ENCODE data around the gene SYNRG.
"Not testable (repeated sequence)": the region's sequence is repeated elsewhere in the genome, so short reads cannot be mapped to it uniquely, and the experiment has no call there.

The SYNRG gene

DNA sequence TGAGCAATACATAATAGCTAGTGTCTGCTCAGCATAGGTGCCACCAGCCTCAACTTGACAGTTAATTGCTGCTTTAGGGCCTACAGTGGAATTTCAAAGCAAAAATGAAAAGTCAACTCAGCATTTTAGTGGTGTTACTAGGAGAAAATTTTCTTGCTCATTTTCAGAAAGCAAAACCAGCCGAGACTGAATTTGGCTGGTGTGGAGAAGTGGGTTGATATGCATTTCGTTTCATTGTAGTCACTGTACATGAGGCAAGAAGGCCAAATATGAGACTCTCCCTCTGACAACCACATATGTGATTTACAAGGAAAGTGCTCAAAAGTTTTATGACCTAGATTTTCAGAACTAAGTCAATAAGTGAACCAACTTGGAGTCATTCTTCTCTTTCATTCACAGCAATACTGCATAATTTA, 65.6 kb downstream of the SYNRG start:
- DNase-seq (ENCODE audit: low spot score): no peak

- peak; percentile 40 for DNase-seq (ENCODE audit: low spot score)
Observed at GRCh38 chr17:37541880-37542660, 67.1 kb downstream of the SYNRG start.

GRCh38 chr17:37538981-37539659, 70.1 kb downstream of the SYNRG start:
- no peak for DNase-seq (ENCODE audit: low spot score)

DNA sequence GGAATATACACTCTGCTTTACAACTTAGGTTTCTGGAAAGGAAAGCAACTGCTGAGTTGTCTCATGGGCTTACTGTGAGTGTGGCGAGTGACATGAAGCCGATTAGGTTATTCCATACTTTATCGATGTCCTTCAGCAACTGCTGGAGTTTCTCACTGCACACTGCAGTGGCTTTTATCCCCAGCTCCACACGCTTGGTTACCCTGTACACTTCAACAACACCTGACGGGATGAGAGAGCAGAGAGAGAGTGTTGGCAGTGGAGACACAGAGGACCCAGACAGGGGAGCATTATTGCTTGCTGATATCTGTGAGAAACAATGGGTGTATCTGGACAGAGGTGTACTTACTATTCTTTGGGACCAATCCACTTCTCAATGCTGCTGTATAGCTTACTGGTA, 73.3 kb downstream of the SYNRG start:
- no peak for DNase-seq (ENCODE audit: low spot score)

DNA sequence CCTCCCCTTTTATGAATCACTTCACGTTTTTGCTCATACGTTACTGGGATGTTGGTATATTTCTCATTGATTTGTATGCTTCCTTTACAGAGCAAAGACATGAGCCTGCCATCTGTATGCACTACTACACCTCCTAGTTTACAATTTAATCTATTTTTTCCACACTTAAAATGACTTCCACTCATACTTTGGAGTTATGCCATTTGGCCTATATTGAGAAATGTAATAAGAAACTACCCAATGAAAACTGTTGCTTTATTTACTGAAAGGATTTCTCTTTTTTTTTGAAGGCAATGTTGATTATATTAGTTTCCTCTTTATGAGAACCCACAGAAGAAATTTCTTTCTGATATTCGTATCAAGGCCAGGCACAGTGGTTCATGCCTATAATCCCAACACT, 76.5 kb downstream of the SYNRG start:
- DNase-seq (ENCODE audit: low spot score): no peak

GRCh38 chr17:37530420-37530819, 78.8 kb downstream of the SYNRG start:
- DNase-seq (ENCODE audit: low spot score): no peak

- DNase-seq (ENCODE audit: low spot score): peak; percentile 69
Observed at GRCh38 chr17:37527249-37527851, 81.9 kb downstream of the SYNRG start.

- no peak for DNase-seq (ENCODE audit: low spot score)
Observed at GRCh38 chr17:37523715-37524219, 85.5 kb downstream of the SYNRG start.

DNA sequence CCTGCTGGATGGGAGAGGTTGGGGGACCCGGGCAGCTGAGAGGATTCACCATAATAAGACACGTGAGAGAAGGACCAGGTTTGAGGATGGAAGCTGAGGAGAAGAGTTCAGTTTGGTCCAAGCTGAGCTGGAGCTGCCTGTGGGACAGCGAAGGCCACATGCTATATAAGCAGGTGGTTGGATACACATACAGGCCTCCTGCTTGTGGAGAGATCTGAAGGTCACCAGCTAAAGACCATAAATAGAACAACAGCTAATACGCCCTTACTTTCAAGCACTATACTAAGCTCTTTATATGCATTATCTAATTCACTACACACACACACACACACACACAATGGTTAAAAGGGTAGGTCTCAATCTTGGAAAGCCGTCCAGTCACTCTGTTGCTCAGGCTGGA, 87.4 kb downstream of the SYNRG start:
- no peak for DNase-seq (ENCODE audit: low spot score)

GRCh38 chr17:37520174-37520573, 89.0 kb downstream of the SYNRG start:
- DNase-seq (ENCODE audit: low spot score): no peak

DNA sequence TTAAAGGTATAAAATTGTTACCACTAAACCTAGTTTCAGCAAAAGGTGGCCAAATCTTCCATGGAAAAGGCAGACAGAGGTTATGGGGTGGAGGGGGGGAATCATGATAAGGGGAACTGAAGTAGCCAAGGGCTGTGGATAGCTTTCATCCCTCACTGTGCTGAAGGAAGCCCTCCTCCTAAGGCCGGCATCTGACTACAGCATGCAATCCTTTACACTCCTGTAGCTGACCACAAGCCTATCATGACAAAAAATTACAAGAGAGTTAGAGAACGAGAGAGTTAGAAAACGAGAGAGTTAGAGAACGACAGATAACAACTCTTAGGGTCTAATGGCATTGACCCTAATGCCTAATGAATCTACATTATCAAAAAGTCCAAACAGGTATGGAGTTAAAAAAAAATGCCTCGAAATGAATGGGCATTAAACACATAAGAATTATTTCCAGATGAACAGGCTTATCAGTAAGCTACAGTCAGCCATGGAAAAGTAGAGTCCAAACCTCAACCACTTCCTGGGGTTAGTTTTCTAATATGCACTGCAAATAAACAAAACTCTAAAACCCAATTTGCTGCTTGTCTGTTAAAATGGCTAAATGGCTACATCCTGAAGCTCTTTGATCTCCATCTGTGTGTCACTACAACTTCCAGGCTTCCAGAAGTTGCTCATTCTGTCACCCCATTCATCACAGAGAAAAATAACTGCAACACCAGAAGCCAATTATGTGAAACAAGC, 89.8 kb downstream of the SYNRG start:
- no peak for DNase-seq (ENCODE audit: low spot score)

GRCh38 chr17:37518826-37519225, 90.4 kb downstream of the SYNRG start:
- no peak for DNase-seq (ENCODE audit: low spot score)

- no peak for DNase-seq (ENCODE audit: low spot score)
Observed at GRCh38 chr17:37517881-37518280, 91.3 kb downstream of the SYNRG start.

DNA sequence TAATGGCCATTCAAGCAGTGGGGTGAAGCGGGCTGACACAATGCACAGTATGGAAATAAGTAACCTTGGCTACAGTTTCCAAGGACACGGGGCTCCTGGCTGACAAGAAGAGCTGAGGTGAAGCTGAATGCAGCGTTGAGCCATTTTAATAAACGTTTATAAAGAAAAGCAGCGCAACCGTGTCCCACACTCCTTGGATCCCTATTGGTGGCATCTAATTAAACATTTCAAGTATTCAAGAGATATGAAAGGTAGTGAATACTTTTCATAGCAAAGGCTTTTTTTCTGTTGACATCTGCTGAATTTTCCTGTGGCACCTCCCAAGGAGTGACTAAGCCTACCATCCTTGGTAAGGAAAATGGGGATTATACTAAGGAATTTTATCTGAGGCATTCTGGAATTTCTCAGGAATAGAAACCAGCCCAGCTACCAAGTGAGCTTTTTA, 93.1 kb downstream of the SYNRG start:
- no peak for DNase-seq (ENCODE audit: low spot score)

GRCh38 chr17:37513711-37514110, 95.5 kb downstream of the SYNRG start:
- DNase-seq (ENCODE audit: low spot score): no peak

GRCh38 chr17:37512442-37513068, 96.7 kb downstream of the SYNRG start:
- no peak for DNase-seq (ENCODE audit: low spot score)

- not testable (repeated sequence) for DNase-seq (ENCODE audit: low spot score)
Observed at GRCh38 chr17:37511642-37512041, 97.6 kb downstream of the SYNRG start.

DNA sequence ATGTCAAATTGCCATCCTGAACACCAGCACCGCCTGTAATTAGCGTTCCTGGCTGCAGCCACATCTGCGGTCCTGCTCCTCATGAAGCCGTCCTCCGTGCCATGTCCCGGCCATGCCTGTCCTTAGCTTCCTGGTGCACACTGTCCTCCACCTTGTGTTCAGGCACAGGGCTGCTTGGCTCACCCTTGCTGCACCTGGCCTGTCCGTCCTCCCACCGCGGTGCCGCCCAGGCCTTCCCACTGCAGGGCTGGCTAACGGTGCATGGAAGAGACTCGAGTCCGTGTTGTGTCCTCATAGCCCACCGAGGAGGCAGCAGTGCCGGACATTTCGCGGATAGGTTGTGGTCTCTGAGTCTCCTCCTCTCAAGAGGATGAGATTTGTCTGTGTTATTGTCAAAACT, 99.2 kb downstream of the SYNRG start:
- DNase-seq (ENCODE audit: low spot score): no peak

DNA sequence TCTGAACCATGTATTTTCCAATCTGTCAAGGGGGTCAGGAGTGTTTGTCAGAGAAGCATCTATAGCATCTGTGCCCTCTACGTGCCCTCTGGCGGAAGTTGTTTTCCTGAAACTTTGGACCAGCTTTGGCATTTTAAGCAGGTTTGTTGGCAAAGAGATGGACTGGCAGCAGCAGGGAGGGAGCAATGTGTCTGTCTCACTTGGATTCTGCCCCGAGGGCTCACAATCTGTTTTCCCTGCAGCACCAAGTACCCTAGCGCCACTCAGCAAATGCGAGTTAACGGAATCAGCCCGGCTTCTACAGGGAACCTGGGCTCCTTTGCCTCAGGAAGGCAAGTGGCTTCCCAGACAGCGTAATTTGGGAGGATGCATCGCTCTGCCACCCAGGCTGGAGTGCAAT, 102.1 kb downstream of the SYNRG start:
- DNase-seq (ENCODE audit: low spot score): no peak

GRCh38 chr17:37506678-37507077, 102.5 kb downstream of the SYNRG start:
- peak; percentile 60 for DNase-seq (ENCODE audit: low spot score)

DNA sequence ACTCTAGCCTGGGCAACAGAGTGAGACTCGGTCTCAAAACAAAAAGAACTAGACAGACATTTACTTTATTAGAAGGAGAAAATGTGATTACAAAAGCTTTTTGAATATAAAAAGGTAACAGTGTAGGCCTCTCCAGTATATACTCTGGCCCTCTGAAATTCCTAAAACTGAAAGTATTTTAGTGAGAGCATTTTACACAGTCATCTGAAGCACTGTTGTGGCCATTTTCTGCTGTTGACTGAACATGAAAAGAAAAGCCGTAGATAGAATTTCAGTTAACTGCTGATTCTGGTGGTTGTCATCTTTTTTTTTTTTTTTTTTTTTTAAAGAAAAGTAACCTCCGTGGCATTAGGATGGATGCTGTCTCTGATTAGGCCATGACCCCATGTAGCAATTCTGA, 103.9 kb downstream of the SYNRG start:
- DNase-seq (ENCODE audit: low spot score): no peak

DNA sequence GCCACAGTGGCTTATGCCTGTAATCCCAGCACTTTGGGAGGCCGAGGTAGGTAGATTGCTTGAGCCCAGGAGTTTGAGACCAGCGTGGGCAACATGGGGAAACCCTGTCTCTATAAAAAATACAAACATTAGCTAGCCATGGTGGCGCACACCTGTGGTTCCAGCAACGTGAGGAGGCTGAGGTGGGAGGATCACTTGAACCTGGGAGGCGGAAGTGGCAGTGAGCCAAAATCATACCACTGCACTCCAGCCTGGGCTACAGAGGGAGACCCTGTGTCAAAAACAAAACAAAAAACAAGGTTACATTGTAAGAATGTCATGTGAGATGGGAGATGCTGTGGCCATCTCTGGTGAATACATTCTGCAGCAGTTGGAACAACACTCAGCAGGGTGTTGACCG, 106.1 kb downstream of the SYNRG start:
- no peak for DNase-seq (ENCODE audit: low spot score)

Data from RKO (cell line).